ENCODE data around the gene LIM2.

Gene LIM2

DNA sequence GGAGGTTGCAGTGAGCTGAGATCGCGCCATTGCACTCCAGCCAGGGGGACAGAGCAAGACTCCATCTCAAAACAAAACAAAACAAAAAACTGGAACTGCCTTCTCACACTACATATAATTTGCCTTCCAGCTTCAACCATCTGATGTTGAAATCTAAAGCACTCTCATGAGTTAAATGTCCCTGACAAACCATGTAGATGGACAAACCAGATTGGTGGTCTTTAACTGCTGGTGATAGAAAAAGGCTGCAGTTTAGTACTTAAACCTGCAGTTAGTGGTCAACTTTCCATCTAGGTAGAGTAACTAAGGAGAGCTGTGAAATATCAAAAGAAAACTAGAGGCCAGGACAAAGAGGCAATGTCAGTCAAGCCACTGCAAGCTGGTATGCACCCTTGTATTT is 8.4 kb upstream of the LIM2 start:
- no peak for DNase-seq (ENCODE audit: low read depth in 2 of 2, low spot score in 1 of 2)

DNA sequence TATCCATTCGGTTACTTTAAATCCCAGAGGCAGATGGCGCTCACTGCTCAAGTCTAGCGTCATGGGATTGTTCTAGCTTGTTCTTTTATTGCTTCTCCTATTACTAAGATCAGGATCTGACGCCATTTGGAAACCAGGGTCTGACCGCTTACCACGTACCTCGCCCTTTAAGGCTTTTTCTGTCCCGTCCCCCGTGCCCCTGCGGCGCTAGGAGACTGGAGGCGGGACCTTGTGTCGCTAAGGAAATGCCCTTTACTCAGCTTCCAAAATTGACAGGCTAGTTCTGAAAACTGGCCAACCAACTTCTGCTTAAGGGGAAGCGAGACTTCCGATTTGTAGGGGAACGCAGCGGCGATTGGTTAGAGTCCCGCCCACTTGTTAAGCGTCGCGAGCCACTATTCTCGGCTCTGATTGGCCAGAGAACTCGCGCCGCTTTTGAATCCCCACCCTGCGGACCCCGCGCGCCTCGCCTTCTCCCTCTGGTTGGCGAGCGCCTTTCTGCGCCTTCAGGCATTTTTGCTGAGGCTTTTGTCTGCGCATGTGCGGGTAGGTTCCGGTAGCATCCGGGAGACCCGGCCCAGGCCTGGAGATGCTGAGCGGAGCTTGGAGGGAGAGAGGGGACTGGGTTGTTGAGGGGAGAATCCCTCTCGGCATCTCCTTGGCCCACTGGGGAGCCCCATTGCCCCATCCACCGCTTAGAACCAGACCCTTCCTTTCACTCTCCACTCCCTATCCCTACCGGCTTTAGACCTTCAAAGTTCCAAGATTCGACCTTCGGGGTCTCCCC is 6.5 kb upstream of the LIM2 start:
- DNase-seq (ENCODE audit: low read depth in 2 of 2, low spot score in 1 of 2): peak; percentile 56 to 74

DNA sequence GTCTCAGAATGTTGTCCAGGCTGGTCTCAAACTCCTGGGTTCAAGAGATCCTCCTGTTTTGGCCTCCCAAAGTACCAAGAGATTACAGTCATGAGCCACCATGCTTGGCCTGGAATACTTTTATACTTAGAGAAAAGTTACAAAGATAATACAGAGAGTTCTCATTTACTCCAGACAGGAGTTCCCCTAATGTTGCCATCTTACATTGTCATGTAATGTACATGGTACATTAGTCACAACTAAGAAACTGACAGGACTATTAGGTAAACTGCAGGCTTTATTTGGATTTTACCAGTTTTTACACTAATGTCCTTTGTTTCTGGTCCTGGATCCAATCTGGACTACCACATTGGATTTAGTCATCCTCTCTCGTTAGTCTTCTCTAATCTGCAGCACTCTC is 4.9 kb upstream of the LIM2 start:
- no peak for DNase-seq (ENCODE audit: low read depth in 2 of 2, low spot score in 1 of 2)

DNA sequence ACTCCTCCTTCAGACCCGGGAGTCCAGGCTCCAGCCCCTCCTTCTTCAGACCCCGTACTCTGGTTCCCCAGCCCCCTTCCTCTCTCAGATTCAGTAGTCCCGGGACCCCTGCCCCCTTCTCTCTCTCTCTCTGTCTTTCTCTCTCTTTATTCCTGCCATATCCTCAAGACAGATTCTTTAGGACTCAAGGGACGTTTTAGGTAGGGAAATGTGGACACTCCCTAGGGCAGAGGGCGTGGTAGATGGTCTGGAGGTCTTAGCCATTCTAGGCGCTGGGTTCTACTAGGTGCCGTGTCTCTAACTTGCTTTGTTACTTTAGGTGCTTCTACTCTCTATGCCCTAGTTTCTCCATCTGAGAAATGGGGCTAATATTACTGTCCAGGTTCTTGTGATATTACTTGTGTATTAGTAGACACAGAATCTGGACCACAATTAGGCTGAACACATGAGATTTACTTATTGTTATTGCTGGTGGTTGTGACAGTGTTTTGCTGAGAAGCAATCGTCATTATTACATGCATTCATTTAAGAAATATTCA is 3.4 kb upstream of the LIM2 start:
- no peak for DNase-seq (ENCODE audit: low read depth in 2 of 2, low spot score in 1 of 2)

DNA sequence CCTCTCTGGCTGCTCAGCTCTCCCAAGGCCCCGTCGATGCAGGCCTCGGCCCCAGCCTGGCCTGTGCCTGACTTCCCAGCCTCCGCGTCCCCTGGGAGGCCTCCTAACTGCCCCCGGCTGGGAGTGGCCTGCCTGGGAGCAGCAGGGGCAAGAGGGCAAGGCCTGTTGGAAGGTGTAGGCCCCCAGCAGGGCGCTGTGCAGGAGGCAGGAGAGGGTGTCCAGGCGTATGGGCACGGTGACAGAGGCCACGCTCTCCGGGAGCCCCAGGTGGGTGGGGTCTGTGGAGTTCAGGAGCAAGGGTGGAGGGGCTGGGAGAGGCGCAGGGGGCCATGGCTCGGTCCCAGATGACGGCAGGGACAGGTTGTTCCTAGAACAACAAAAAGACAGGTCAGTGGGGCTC is 1.4 kb upstream of the LIM2 start:
- DNase-seq (ENCODE audit: low read depth in 2 of 2, low spot score in 1 of 2): no peak

DNA sequence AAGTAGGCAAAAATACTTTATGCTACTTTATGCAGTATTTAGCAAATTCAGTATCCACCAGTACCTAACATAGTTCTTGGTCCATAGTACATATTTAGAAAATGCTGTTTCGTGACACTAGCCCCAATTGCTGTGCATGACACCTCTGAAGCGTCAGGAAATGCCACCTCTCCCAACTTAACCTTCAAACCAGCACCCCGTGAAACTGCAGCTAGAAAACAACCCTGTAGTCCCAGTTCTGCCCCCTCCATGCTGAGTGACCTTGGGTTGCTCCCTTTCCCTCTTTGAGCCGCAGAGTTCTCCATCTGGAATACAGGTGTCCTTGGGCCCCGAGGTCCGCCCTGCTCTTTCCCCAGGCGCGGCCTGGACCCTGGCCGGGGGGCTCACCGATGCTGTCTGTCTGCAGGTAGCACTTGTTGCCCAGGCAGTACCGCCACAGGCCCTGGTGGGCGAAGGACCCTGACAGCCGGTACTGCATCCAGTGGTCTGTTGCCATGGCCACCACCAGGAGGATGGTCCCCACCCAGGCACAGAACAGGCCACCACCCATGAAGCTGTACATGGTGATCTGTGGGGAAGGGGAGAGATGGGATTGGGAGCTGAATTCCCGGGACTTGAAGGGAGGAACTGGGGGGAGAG is 773 bp downstream of the LIM2 start:
- DNase-seq (ENCODE audit: low read depth in 2 of 2, low spot score in 1 of 2): no peak

DNA sequence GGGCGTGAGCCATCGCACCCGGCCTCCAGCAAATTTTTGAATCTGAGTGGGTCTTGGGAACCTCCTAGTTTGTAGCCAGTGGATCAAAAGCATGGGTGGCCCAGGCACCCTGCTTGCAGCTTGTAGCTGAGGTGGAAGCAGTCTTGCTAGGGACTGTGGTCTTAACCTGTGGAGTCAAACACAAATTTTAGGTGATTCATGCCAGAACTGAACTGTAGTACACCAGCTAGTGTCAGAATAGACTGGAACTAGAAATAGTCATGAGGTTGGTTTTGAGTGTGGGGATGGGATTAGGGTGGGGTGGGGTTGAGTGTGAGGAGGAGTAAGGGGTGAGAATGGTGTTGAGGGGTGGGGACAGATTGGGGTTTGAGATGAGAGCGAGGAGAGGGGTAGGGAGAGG is 5.8 kb downstream of the LIM2 start:
- no peak for DNase-seq (ENCODE audit: low read depth in 2 of 2, low spot score in 1 of 2)

DNA sequence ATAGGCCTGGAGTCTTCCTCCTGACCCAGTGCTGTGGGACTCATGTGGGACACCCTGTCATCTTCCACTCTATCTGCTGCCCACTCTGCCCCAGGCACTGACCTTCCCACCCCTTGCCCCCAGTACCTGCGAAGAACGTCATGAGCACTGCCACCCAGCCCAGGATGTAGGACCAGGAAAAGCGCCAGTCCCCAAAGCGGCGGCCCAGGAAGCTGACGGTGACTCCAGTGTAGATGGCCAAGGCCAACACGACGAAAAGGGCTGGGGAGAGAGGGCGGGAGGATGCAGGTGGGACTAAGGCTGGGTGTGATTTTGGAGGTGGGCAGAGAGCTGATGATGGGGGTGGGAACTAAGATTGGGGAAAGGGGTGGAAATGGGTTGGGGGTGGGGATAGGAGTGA is 7.4 kb downstream of the LIM2 start:
- no peak for DNase-seq (ENCODE audit: low read depth in 2 of 2, low spot score in 1 of 2)

DNA sequence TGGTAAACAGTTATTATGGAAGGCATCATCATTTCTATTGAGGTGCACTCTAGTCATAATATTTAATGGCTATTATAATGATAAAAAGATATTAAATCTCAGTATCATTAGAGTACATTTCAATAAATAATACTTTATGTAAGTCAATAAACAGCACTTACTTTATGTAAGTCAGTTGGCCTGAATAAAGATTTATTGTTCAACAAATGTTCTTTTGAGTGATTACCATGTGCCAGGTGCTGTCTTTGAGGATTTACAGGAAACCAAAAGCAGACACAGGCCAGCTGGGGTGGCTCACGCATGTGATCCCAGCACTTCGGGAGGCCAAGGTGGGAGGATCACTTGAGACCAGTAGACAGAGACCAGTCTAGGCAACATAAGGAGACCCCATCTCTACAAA is 10.4 kb downstream of the LIM2 start:
- no peak for DNase-seq (ENCODE audit: low read depth in 2 of 2, low spot score in 1 of 2)

GRCh38 chr19:51375504-51376221 is 12.1 kb downstream of the LIM2 start:
- no peak for DNase-seq (ENCODE audit: low read depth in 2 of 2, low spot score in 1 of 2)

DNA sequence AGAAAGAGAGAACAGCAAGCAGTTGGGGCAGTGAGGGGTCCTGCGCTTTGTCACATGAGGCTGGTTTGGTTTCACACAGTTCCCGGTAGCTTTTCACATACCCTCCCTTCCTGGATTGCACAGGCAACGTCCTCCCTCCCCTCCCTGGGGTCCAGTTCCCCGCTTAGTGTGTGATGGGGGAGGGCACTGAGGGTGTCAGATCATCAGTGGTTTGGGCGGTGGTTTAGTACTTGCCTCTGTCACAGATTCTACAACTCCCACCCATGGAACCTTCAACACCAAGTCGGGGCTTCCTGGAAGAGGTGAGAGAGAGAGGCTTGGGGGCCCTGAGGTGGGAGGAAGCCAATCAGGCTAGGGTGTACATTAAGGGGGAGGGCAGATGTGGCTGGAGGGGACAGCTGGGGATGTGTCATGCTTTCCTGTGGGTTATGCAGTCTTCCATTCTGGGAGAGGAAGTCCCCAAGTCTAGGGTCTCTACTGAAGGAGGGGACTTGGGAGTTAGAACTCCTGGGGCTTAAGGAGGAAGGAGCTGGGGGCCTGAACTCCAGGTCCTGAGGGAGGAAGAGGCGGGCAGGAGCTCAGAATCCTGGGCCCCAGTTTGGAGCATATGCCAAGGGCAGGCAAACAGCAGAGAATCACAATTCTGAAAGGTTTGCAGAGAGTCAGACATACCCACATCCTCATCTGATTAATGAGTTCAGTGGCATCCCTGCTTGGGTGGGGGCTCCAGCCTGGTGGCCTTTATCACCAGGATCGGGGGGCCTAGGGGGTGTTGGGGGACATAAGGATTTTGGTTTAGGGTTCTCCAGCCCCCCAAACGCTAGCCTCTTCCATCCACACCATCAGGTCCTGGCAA is 14.9 kb downstream of the LIM2 start, which contains the start of gene NKG7:
TSS of gene NKG7 (minus strand) at position 6 of the 856 bp plus-strand sequence. CDS start 119 bp downstream, outside the sequence.
- DNase-seq (ENCODE audit: low read depth in 2 of 2, low spot score in 1 of 2): peak; percentile 58 to 70

GRCh38 chr19:51372021-51372648 is 15.6 kb downstream of the LIM2 start:
- DNase-seq (ENCODE audit: low read depth in 2 of 2, low spot score in 1 of 2): no peak

DNA sequence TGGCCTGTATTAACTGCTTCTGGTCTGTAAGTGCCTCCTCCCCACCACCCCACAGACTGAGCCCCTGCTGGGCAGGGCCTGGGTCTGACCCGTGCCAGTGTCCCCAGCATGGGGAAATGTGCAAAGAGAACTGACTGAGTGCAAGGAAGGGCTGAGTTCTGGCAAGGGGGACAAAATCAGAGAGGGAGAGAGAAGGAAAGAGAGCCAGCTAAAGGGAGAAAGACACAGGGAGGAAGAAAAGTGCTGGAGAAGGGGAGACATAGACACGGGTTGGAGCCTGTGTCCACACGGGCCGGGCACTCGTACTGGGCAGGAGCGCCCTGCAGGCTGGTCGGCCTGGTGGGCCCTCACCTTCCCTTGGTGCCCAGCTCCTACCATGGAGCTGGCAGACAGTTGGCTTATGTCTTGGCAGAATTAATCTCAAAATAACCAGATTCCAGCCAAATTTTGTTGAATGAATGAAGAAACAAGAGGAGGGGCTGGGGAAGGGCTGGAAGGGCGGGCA is 16.5 kb downstream of the LIM2 start:
- DNase-seq (ENCODE audit: low read depth in 2 of 2, low spot score in 1 of 2): no peak

- no peak for DNase-seq (ENCODE audit: low read depth in 2 of 2, low spot score in 1 of 2)
Measured at GRCh38 chr19:51370230-51370629, 17.5 kb downstream of the LIM2 start.

- DNase-seq (ENCODE audit: low read depth in 2 of 2, low spot score in 1 of 2): peak in 1 of 2 donors; percentile 14
Measured at GRCh38 chr19:51368366-51369282, 19.1 kb downstream of the LIM2 start, which contains the start of gene CLDND2. TSS of gene CLDND2 (minus strand) at chr19:51369003. CDS start at chr19:51368577, 426 bp downstream.

DNA sequence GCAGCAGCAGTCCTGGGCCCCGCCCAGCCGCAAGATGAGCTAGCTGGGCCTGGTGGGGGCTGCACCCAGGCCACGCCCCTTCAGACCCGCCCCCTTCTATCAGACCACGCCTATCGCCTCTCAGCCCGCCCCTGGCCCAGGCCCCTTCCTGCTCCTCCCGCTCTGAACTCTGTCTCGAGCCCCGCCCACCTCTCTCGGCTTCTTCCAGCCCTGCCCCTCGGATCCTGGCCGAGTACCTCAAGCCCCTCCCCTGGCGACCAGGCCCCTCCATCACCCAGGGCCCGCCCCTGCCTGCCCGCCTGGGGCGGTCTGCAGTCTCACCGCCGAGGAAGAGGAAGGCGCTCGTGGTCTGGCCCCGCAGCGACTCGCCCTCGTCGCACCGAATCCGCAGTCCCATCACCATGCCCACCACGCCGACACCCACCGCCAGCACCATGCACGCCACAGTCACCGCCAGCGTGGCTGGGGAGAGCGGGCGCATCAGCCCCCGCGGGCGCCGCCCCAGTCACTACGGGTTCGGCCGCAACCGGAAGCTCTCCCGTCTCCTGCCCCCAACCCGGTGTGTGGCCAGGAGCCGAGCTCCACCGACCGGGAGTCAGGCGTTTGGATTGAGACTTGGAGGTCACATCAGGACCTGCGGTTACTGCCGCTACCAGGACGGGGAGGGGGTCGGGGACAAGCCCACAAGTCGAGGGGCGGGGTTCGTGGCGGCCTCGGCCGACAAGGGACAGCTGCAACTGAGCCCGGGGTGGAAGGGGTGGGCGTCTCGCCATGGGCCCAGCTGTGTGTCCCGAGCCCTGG is 20.0 kb downstream of the LIM2 start:
- peak; percentile 94 for DNase-seq (ENCODE audit: low read depth in 2 of 2, low spot score in 1 of 2)

DNA sequence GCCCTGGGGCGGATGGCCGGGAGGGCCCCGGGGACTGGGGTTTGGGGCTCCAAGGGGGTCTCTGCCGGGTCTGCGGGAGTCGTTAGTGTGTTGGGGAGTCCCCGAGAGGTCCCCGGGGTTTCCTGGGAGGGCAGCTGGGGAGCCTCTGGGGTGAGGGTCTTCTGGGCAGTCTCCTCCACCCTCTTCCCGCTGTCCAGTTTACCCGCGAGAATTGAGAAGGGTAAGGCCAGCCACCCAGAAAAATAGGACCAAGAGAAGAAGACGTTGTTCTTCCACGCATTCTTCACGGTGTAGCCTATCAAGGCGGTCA is 20.6 kb downstream of the LIM2 start:
- DNase-seq (ENCODE audit: low read depth in 2 of 2, low spot score in 1 of 2): no peak

Data from stimulated activated CD8-positive, alpha-beta memory T cell treated with anti-CD3 and anti-CD28 coated beads, Interleukin-4, amount 100 ng/mL, for 1 hour (primary cell).